Fibroblast of the conjunctiva (primary cell): ENCODE measurements around the gene MEGF11.

ENCODE experiments used
- DNase-seq: peaks from one replicate; pipeline ENCODE4 v3.0.0-alpha.2; 2010; ENCODE audit warnings: low read depth

Gene MEGF11

DNA sequence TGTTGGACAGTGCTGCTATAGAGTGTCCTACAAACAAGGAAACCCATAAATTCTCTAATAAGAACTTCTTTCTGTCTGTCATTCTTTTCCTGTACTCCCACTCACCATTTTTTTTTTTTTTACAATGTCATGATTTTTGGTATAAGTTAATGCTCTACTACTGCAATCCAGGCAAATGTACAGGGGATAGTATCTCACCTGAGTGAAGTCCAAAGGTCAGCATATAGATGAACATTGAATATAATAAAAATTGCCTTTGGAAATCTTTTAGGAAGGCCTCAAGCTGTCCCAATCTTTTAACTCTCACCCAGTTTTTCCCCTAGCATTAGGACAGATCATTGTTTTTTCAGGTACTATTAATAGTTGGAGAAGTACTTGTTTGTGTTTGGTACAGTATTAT, 405.6 kb downstream of the MEGF11 start:
- DNase-seq = no peak

DNA sequence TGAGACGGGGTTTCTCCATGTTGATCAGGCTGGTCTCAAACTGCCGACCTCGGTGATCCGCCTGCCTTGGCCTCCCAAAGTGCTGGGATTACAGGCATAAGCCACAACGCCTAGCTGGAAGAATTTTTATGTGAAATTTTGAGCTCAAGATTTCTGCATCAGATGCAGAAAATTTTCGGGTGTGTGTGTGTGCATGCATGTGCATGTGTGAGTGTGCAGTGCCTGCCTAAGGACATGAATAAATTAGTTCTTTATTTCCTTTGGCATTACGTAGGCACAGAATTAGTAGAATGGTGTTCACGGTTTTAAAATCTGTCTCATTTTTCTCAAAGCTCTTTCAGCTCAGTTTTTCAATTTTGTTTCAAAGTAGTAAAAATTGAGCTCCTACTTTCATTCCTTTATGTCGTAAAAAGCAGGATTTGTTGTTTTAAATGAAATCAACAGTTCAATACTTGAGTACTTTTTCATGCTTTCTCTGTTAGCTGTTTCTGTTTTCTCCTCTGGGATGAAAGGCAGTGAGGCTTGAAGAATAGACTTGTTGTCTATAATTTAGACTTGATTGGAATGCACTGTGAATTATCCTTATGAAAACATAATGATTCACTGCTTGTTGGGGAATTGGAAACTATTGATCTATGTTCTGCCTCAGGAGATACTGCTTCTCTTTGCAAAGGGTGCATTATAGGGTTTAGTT, 407.6 kb downstream of the MEGF11 start:
- no peak for DNase-seq
